HG03064 (cell line): ENCODE data around the gene MACROD1.
A peak's percentile ranks its signal among the peaks of the same experiment; 100 is the strongest.
"Not testable (repeated sequence)": the region's sequence is repeated elsewhere in the genome, so short reads cannot be mapped to it uniquely, and the experiment has no call there.

Experiments
- ATAC-seq: cut with Tn5 transposase; IDR thresholded peaks from one replicate; pipeline ENCODE4 v1.9.1; 2021; ENCODE audit warnings: low read depth; ENCODE audit not compliant: unreplicated experiment

Gene MACROD1

DNA sequence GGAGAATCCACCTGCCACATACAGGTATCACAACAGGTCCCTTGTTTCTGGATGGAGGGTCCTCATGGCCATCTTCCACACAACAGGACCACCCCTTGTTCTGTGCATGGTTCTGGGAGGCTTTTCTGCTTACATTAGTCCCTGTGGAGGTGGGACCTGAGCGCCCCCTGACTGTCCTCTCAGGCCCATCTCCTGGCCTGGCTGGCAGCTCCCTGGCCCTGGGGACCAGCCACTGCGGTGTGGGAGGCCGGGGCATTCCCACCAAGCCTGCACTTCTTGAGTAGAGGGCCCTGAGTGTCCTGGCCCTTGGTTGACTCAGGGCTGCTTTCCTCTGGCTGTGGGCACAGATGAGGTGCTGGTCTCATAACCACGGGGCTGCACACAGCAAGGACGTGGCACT is 186.5 kb downstream of the MACROD1 start:
- ATAC-seq = no peak

DNA sequence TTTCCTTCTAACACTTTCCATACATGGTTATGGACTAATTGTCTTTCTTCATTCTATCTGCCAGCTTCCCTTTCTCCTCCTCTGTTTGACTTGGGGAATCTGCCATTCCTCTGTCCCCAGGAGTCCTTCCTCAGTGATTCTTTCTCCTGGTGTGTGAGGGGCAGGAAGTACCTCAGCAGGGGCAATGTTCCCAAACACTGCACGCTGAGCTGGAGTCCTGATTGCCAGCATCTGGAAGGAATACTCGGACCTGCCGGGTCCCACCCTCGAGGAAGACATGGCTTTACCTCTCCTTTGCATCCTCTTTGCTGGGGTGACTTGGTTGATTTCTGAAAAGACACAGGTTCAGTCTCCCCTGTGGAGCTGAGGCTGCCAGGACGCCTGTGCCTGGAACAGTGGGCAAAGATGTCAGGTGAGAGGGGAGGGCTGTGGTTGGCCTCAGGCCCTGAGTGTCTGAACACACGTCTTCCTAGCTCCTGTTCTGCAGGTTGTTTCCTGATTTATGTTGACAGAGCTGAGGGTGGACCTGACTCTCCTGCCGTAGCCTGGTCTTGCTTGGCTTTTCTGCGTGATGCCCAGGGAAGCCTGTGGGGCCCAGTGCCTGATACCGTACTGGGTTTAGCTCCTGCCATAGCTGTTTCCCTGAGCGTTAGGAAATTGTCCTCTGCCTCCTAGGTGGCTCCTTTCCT is 187.2 kb downstream of the MACROD1 start:
- no peak for ATAC-seq

DNA sequence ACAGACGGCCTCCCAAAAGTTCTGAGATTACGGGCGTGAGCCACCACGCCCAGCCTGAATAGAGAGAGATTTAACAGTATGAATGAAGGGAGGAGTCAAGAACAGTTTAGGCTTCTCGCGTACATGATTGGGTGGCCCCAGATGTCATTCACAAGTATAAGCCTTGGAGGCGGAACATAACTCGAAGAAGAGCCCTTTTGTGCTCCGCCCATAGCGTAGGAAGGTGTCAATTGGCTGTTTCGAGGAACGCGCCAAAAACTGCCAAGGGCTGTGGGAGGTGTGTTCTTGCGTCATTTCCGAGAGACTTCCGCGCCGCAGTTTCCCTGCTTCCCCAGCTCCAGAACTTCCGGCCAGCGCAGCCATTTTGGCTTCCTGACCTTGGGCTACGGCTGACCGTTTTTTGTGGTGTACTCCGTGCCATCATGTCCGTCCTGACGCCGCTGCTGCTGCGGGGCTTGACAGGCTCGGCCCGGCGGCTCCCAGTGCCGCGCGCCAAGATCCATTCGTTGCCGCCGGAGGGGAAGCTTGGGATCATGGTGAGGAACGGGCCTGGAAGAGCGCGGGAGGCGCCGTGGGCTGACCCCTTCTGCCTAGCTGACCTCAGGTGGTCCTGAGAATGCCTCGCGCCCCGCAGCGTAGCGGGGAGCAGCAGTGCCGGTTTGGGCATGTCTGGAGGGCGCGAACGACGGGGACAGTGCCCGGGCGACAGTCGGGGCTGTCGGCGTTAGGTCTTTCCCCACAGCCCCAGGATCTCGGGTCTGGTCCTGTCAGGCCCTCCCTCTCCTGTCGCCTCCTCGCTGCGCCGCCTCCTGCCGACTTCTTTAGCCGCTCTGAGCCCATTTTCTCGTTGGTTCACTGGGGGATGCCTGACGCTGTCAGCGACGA is 191.4 kb downstream of the MACROD1 start, which contains the start of gene COX8A:
TSS of gene COX8A (plus strand) at position 362 of the 885 bp plus-strand sequence. CDS start at position 423, 61 bp downstream.
- ATAC-seq = peak; percentile 97

DNA sequence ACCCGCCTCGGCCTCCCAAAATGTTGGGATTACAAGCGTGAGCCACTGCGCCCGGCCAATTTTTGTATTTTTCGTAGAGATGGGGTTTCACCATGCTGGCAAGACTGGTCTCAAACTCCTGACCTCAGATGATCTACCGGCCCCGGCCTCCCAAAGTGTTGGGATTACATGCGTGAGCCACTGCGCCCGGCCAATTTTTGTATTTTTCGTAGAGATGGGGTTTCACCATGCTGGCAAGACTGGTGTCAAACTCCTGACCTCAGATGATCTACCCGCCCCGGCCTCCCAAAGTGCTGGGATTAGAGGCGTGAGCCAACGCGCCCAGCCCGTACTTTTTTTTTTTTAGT is 192.0 kb downstream of the MACROD1 start:
- ATAC-seq = not testable (repeated sequence)

DNA sequence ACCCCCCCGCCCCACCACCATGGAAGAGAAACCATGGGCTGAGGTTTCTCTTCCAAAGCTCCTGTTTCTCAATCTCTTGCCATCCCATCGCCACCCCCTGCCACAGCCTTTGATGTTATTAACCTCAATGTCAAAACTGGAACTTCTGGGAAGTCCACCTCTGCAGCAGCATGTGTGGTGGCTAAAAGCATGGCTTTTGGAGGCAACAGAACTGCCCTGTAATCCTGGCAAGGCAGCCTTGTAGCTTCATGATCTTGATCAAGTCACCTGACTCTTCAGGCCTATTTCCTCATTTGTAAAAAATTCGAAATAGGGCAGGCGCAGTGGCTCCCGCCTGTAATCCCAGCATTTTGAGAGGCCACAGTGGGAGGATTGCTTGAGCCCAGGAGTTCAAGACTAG is 195.0 kb downstream of the MACROD1 start:
- no peak for ATAC-seq

DNA sequence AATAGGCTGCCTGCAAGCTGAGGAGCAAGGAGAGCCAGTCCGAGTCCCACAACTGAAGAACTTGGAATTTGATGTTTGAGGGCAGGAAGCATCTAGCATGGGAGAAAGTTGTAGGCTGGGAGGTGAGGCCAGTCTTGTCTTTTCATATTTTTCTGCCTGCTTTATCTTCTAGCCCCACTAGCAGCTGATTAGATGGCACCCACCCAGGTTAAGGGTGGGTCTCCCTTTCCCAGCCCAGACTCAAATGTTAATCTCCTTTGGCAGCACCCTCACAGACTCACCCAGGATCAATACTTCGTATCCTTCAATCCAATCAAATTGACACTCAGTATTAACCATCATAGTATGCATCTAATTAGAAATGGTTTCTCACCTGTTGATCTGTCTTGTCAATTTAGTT is 196.5 kb downstream of the MACROD1 start:
- ATAC-seq = no peak

DNA sequence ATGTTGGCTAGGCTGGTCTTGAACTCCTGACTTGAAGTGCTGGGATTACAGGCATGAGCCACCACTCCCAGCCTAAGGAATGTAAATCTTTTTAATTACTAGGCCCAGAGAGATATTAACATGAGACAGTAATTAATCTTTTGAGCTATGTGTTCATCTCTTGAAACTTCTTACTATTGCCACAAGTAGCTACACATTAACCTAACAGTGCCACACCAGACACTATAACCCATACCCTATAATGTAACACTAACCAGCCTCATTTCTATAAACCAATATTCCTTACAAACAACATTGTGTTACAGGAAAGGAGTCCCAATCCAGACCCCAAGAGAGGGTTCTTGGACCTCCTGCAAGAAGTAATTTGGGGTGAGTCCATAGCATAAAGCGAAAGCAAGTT is 199.5 kb downstream of the MACROD1 start:
- no peak for ATAC-seq

DNA sequence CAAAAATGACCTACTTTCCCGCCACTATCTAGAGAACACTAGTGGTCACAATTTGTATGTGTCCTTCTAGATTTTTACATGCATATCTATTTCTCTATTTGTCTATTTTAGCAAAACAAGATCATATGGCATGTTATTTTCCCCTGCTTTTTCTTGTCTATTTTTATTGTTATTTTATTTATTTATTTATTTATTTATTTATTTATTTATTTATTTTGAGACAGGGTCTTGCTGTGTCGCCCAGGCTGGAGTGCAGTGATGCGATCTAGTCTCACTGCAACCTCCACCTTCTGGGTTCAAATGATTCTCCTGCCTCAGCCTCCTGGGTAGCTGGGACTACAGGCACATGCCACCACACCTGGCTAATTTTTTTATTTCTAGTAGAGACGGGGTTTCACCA is 202.0 kb downstream of the MACROD1 start:
- not testable (repeated sequence) for ATAC-seq

DNA sequence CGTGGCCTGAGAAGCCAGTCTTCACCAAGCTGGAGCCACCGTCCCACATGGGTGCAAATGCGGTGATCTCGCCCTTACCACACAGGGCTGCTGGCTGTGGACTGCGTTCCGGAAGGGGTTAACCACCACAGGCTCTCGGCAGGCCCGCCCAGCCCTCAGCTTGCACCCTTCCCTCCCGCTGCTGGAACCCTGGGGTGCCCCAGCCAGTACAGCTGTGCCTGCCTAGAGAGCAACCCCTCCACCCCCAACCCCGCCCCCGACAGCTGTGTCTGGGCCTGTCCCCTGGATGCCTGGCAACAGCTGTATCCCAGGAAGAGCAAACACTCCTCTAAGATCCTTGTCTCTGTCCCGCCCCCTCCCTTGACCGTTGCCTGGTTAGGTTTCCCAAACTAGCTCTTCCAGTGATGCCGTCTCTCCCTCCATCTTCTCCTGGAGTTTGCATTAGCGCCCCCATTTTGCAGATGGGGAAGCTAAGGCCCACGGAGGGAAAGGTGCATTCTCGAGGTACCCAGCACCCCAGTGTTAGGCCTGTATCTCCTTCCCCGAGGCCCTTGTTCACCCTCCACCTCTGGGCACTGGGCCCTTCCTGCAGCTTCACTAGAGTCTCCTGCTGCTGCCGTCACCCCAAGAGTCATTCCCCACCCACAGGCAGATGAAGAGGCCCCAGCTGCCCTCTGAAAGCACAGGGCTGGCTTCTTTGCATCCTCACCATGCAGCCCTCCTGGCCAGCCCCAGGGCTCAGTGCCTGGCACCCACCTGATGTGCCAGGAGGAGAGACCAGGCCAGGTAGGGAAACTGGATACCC is 204.1 kb downstream of the MACROD1 start:
- no peak for ATAC-seq

DNA sequence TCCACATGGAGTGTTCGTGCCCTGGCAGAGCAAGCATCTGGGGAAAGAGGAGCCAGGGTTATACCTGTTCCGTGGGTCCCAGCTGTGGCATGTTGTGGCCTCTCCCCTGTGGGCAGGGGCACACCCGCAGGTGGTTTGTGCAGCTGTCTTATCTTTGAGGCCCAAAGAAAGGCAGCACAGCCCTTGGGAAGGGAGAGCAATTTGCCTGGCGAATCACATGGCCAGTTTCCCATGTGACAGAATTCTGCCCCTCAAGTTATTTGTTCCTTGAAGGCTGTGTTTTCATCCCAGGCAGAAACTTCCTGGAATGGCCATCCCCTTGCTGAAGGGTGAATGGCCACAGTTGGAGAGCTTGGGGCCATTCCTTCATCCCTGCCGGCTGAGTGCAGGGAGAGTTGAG is 207.9 kb downstream of the MACROD1 start:
- ATAC-seq = no peak

DNA sequence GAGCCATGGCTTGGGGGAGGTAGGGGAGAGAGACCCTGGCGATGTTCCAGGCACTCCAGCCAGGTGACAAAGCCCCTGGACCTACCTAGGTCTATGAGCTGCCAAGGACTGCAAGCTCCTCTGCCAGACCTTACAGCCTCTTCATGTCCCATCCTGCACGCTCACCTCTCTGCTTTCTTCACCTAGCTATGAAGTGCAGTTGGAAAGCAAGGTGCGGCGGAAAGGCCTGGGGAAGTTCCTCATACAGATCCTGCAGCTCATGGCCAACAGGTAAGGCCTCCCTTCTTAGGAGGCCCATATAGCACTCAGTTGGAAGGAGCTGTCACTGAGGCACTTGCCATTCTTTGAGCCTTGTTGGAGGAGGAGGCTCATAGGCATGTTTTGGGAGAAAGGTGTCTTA is 213.3 kb downstream of the MACROD1 start:
- no peak for ATAC-seq

DNA sequence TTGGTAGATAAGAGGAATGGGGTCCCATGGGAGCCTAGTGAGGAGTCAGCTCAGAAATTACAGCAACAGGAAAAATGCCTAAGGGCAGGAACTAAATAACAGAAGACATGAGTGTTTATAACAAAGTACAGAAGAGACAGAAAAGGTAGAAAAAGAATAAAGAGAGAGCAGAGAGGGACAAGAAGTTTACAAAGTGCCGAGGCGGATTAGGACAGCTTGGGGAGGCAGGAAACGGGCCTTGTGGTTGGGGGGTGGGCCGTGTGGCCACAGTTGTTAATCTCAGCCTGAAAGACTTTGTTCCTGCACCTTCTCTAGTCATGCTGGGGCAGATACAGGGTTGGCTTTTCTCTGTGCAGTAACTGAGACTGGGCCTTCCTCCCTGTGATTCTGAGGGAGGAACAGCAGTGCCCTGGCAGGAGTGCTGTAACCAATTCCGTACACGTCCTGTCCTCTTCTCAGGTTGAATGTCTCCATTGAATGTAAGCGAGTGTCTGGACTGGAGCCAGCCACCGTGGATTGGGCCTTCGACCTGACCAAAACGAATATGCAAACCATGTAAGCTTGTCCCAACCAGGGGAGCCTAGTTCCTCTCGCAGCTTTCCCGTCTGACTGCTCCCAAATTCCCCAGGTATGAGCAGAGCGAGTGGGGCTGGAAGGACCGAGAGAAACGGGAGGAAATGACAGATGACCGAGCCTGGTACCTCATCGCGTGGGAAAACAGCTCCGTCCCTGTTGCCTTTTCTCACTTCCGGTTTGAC is 214.0 kb downstream of the MACROD1 start:
- no peak for ATAC-seq
